ENCODE results near the gene BACH2. TPM values are rescaled to one million over a fixed set of nuclear protein-coding genes. Genes with fewer than 3 reads are reported as not detected.

The BACH2 gene
- total RNA-seq, 2 donors from 2014 or later = 0.52 to 1.2 TPM

DNA sequence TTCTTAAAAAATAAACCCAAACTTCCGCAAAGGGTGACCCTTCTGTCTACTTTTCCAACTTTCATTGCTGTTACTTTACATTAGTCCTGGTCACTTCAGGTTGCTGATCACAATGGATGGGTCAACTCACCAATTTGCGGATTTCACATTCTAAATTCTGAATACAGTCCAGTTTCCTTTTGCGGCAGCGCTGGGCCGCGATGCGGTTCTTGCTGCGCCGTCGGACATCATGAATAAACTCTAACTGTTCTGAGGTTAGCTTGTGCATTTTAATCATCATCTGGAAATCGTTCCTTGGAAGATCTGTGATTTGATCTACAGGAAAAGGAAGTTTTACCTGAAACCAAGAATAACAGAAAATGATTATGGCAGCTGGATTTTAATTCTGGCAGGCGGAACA lies 358.6 kb downstream of the BACH2 start:
- intact Hi-C loops (cut with DNase I) = loop anchor here (2.0 kb wide), 1 partner anchor 541 kb away; no protein-coding TSS in a partner anchor
- no peak for DNase-seq

GRCh38 chr6:89936177-89936576 lies 360.5 kb downstream of the BACH2 start:
- H3K36me3 ChIP-seq = no peaks in the 10 kb centered on the region
- intact Hi-C loops (cut with DNase I) = no loop called here
- H3K9ac ChIP-seq (ENCODE audit: low read depth in 2 of 2, low read length in 2 of 2) = no peak overlapping the region

More for the DNA sequence above, 358.6 kb downstream of the BACH2 start:
- TF ChIP-seq CTCF (IDR thresholded peaks at IDR 0.05) = no peak
- Histone ChIP-seq H3K27ac (no peak overlapping the region), H3K36me3 (no peaks in the 10 kb centered on the region), H3K27me3 (no peaks in the 10 kb centered on the region), H3K4me1 (no peaks in the 10 kb centered on the region), H3K9me3 (no peaks in the 10 kb centered on the region), H3K9ac (ENCODE audit: low read depth in 2 of 2, low read length in 2 of 2) (no peak overlapping the region), H3K4me3 (no peak overlapping the region)

DNA sequence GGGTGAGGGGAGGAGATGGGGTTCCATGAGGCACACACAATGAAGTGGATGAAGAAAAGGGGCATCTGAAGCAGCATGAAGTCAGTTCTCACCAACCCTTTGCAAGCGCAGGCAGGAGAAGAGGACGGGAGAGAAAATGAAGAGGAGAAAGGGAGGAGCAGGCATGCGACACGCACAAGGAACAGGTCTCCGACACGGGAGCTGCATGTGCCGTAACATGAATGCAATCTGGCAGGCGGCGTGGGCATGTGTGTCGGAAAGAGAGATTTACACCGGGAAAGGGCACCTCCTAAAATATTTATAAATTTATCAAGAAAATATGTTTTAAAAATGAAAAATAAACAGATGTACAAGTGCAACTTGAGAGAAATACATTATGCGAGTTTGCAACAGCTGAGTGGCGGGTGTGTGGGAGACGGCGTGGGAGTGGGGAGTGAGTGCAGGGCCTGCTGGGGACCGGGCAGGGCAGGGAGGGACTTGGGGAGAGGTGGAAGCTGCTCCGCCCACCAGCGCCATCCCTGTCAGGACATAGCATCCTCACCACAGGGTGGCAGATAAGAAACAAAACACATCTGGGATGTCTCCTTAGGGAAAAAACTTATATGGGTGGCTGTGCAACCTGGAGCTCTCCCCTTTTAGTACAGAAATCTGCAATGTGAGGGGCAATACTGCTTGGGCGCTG lies 361.8 kb downstream of the BACH2 start:
- DNase-seq = no peak
- Histone ChIP-seq H3K36me3 (no peaks in the 10 kb centered on the region), H3K4me3 (no peak overlapping the region), H3K9ac (ENCODE audit: low read depth in 2 of 2, low read length in 2 of 2) (no peak overlapping the region), H3K27me3 (no peaks in the 10 kb centered on the region), H3K9me3 (no peaks in the 10 kb centered on the region), H3K4me1 (no peaks in the 10 kb centered on the region), H3K27ac (no peak overlapping the region)
- no peak for TF ChIP-seq CTCF (IDR thresholded peaks at IDR 0.05)
- intact Hi-C loops (cut with DNase I) = no loop called here

More at GRCh38 chr6:89936177-89936576, 360.5 kb downstream of the BACH2 start:
- no peaks in the 10 kb centered on the region for H3K4me1 ChIP-seq
- DNase-seq = no peak
- no peak overlapping the region for H3K4me3 ChIP-seq
- no peaks in the 10 kb centered on the region for H3K9me3 ChIP-seq
- H3K27ac ChIP-seq = no peak overlapping the region
- H3K27me3 ChIP-seq = no peaks in the 10 kb centered on the region
- TF ChIP-seq CTCF (IDR thresholded peaks at IDR 0.05) = no peak

GRCh38 chr6:89932245-89932802 lies 364.3 kb downstream of the BACH2 start:
- Histone ChIP-seq H3K4me3 (no peak overlapping the region), H3K27ac (no peak overlapping the region), H3K36me3 (no peaks in the 10 kb centered on the region), H3K9me3 (no peaks in the 10 kb centered on the region), H3K27me3 (no peaks in the 10 kb centered on the region), H3K9ac (ENCODE audit: low read depth in 2 of 2, low read length in 2 of 2) (no peak overlapping the region), H3K4me1 (no peaks in the 10 kb centered on the region)
- no peak for DNase-seq
- intact Hi-C loops (cut with DNase I) = no loop called here
- TF ChIP-seq CTCF (IDR thresholded peaks at IDR 0.05) = no peak

DNA sequence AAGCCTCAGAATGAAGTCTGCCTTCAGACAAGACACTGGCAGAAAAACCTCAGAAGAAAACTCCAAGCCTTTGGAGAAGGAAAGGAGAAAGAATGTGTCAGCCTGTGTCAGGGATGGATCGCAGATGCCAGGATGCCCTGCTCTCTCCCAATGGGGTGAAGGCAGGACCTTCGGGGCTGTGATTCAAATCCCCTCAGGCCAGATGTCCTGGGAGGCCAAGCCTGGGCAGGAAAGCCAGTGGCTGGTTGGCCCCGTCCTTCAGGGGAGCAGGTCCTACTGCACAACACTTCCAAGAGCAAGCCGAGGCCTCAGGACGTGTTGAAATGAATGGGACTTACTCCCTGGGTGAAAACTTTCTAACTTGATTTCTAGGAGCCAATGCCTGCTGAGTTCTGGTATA lies 365.9 kb downstream of the BACH2 start:
- H3K36me3 ChIP-seq = no peaks in the 10 kb centered on the region
- DNase-seq = no peak
- H3K4me3 ChIP-seq = no peak overlapping the region
- intact Hi-C loops (cut with DNase I) = no loop called here
- no peaks in the 10 kb centered on the region for H3K27me3 ChIP-seq
- no peak overlapping the region for H3K9ac ChIP-seq (ENCODE audit: low read depth in 2 of 2, low read length in 2 of 2)
- no peak overlapping the region for H3K27ac ChIP-seq
- no peaks in the 10 kb centered on the region for H3K4me1 ChIP-seq
- H3K9me3 ChIP-seq = no peaks in the 10 kb centered on the region
- TF ChIP-seq CTCF (IDR thresholded peaks at IDR 0.05) = no peak
